ENCODE results near the gene DPM3.
"Not testable (repeated sequence)": the region's sequence is repeated elsewhere in the genome, so short reads cannot be mapped to it uniquely, and the experiment has no call there.

DPM3 gene

DNA sequence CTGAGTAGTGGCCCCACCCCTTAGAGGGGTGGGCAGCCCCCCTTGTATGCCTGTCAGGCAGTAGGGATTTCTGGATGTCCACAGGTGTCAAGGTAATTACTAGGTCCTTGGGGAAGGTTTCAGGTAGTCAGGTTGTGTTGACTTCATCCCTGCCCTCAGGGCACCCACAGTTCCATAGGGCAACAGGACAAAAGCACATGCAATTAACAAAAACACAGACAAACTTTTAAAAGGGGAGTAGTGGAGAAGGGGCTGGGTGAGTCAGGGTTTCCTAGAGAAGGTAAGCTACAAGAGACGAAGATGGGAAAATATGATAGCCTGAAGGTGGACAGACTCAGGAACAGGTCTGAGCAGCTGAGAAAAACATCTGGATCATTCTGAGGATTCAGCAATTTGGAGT is 18.7 kb upstream of the DPM3 start:
- DNase-seq (ENCODE audit: low read depth) = no peak

DNA sequence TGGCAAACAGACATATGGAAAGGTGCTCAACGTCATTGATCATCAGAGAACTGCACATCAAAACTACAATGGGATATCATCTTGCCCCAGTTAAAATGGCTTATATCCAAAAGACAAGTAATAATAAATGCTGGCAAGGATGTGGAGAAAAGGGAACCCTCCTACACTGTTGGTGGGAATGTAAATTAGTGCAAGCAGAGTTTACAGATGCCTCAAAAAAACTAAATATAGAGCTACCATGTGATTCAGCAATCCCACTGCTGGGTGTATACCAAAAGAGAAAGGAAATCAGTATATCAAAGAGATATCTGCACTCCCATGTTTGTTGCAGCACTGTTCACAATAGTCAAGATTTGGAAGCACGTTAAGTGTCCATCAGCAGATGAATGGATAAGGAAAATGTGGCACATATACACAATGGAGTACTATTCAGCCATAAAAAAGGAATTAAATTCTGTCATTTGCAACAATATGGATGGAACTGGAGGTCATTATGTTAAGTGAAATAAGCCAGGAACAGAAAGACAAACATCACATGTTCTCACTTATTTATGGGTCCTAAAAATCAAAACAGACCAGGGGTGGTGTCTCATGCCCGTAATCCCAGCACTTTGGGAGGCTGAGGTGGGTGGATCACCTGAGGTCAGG is 15.8 kb upstream of the DPM3 start:
- DNase-seq (ENCODE audit: low read depth) = not testable (repeated sequence)

DNA sequence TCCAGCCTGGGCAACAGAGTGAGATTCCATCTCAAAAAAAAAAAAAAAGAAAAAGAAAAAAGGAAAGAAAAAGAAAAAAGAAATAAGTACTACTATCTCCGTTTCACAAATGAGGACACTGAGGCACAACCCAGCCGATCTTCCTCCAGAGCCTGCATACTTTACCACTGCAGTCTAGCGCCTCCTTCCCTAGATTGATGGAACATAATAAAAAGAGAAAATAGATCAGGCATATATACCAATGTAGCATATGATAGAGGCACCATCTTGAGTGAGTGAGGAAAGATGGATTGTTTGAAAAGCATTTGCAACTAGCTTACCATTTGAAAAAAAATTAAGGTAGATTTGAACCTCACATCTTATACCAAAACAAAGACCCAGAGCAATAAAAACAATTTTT is 5.2 kb upstream of the DPM3 start:
- no peak for DNase-seq (ENCODE audit: low read depth)

DNA sequence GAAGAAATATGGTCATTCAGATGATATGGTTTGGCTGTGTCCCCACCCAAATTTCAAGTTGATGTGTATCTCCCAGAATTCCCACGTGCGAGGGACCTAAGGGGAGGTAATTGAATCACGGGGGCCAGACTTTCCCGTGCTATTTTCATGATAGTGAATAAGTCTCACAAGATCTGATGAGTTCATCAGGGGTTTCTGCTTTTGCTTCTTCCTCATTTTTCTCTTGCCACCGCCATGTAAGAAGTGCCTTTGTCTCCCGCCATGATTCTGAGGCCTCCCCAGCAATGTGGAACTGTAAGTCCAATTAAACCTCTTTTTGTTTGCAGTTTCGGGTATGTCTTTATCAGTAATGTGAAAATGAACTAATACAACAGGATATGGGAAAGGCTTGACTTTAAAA is 1.4 kb upstream of the DPM3 start:
- DNase-seq (ENCODE audit: low read depth) = no peak

DNA sequence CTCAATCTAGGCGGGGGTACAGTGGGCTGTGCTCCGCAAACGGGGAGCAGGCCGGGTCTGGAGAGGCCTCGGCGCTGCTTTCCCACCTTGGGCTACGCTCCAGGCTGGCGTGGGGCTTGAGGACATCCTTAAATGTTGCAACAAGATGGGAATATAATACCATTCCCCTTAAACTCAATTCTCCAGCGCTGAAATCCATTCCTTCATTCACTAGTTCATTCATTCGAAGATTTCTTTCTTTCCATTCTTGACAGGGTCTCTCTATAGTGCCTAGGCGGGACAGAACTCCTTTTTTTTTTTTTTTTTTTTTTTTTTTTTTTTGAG is 261 bp upstream of the DPM3 start:
- DNase-seq (ENCODE audit: low read depth) = no peak

DNA sequence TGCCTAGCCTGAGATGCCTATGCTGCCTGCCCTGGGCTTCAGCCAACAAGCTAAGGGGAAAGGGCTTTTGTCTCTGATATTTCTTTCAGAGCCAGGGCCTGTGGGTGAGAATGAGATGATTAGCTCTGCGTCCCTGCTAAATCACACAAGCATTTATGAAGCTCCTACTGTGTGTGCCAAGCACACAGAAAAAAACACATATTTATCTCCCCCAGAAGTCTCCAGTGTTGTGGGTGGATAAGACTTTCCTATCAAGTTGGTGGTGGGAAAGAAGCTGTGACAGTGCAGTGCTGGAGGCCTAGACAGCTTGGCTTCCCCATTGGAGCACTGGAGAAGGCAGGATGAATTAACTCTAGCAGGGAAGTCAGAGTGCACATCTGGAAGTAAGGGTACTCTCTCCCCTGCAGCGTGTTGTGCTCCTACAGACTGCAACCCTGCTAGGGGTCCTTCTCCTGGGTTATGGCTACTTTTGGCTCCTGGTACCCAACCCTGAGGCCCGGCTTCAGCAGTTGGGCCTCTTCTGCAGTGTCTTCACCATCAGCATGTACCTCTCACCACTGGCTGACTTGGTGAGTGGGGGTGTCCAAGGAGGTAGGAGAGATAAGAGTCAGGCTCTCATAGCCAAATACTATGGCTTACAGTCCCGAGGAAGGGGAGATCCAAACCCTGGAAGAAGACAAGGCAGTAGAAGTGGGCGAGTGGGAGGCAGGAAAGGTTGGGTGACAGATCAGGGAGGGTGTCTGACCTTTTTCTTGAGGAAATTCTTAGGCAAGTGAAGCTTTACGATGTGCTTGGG is 3.0 kb downstream of the DPM3 start:
- no peak for DNase-seq (ENCODE audit: low read depth)

DNA sequence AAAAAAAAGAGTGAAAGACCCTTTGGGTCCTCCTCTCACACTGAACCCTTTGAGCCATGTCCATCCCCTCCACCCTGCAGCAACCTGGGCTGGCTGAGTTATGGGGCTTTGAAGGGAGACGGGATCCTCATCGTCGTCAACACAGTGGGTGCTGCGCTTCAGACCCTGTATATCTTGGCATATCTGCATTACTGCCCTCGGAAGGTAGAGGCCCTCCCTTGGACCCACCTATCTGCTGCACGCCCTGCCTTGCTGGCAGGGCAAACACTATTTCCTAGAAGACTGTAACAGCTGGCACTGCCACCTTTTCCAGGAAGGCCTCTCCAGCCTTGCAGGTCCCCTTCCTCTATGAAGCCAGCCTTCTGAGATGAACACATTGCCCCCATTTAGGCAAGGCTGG is 3.6 kb downstream of the DPM3 start:
- no peak for DNase-seq (ENCODE audit: low read depth)

DNA sequence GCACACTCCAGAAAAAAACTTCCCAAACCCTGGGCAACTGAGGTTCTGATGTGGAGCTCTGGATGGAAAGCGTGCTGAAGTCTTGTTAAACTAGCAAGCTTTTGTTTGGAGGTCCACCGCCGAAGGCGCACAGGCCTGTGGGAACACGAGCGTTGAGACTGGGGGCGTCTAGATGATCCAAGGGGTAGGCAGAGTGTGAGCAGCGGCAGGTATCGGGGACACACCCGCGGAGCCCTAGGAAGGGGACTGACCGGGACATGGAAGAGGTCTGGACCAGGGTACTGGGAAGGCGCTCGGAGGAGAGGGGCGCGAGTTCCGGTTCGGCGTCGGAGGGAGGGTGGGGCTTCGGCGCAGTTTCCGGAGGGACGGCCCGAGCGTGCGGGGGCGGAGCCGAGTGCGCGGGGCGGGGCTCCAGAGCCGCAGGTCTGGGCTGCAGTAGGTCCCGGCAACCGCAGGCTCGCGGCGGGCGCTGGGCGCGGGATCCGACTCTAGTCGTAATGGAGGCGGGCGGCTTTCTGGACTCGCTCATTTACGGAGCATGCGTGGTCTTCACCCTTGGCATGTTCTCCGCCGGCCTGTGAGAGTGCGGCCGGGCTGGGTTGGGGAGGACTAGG is 4.8 kb downstream of the DPM3 start, which contains the start of gene SLC50A1:
Gene SLC50A1, plus strand, starts transcription at position 438 of the 614 bp plus-strand sequence. Its CDS starts 60 bp downstream, at position 498.
- DNase-seq (ENCODE audit: low read depth) = peak; percentile 90

DNA sequence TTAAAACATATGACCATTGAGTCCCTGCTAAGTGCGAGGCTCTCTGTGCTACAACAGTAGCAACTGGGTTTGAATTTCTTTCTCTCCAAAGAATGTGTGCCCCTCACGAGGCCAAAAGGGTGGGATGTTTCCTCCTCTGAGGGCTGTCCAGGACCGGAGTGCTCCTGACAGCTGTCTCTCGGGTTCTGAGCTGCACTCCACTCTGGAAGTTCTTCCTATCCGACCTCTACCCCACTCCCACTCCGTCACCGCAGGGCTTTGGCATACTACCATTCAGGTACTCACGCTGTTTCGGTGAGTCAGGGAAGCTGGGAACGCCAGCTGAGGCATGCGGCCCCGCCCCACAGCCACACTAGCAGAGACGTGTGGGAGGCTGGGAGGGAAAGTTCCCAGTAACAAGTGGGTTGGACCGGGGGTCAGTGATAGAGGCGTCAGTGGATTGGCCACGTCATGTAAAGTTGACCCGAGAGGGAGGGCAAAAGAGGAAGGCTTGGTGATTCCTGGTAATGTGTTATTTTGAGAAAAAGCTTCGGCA is 5.4 kb downstream of the DPM3 start:
- DNase-seq (ENCODE audit: low read depth) = peak; percentile 74

DNA sequence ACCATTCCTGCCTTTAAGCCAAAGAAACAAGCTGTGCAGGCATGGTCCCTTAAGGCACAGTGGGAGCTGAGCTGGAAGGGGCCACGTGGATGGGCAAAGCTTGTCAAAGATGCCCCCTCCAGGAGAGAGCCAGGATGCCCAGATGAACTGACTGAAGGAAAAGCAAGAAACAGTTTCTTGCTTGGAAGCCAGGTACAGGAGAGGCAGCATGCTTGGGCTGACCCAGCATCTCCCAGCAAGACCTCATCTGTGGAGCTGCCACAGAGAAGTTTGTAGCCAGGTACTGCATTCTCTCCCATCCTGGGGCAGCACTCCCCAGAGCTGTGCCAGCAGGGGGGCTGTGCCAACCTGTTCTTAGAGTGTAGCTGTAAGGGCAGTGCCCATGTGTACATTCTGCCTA is 6.0 kb downstream of the DPM3 start:
- no peak for DNase-seq (ENCODE audit: low read depth)

DNA sequence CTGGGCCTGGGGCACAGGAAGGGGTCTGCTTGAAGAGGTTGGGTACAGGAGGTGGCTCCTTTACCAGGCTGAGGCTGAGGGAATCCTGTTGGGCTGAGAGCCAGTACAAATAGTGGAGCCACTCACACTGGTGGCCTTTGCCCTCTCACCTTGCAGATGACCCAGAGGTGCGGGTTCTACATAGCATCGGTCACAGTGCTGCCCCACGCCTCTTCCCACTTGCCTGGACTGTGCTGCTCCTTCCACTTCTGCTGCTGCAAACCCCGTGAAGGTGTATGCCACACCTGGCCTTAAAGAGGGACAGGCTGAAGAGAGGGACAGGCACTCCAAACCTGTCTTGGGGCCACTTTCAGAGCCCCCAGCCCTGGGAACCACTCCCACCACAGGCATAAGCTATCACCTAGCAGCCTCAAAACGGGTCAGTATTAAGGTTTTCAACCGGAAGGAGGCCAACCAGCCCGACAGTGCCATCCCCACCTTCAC is 6.5 kb downstream of the DPM3 start:
- DNase-seq (ENCODE audit: low read depth) = no peak

DNA sequence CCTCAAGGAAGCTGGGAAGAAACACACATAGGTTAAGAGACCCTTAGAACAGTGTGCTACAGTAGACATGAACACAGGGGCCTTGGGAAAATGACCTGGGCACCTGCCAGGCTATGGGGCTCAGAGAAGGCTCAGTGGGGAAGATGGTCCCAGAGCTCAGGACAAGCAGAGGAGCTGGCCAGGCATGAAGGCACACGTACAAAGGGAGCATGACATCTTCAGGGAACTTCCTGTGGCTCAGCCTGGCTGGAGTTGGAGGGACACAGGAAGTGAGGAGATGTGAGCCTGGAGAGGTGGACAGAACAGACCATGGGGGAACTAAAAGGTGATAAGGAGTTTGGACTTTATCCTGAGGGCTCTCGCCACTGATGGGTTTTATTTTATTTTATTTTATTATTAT is 8.5 kb downstream of the DPM3 start:
- no peak for DNase-seq (ENCODE audit: low read depth)

DNA sequence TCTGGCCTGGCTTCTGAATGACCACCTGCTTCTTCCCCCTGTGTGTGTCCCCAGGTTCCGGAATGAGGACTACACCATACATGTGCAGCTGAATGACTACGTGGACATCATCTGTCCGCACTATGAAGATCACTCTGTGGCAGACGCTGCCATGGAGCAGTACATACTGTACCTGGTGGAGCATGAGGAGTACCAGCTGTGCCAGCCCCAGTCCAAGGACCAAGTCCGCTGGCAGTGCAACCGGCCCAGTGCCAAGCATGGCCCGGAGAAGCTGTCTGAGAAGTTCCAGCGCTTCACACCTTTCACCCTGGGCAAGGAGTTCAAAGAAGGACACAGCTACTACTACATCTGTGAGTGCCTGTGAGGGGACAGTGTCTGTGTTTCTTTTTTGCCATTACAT is 9.0 kb downstream of the DPM3 start:
- DNase-seq (ENCODE audit: low read depth) = no peak

DNA sequence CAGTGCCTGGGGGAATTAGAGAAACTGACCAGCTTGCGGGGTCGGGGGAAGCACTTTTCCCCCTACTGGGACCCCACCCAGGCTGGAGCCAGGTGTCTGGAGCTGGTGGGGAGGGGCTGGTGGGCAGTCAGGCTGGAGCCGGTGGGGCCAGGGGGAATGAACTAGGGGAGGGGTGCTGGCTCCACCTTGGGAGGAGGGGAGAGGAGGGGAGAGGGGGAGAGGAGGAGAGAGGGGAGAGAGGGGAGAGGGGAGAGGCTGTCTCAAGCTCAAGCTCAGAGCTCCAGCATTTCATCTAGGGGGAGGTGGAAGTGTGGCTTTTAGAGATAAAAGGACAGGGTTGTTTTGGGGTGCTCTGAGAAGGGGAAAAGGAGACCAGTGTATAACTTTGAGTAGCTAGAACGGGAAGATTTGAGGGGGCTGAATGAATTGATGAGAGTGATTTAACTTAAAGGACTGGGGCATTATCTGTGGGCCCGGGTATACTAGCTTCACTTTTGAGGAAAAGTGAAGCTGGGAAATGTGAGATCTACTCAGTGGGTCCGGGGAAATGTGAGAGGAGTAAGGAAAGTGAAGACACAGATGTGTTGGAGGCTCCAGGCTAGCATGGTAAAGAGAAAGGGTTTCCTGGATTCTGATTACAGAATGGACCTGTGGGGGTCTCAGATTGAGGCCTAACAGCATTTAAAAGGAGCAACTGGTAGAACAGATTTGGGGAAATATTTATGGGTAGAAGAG is 9.9 kb downstream of the DPM3 start:
- DNase-seq (ENCODE audit: low read depth) = no peak

DNA sequence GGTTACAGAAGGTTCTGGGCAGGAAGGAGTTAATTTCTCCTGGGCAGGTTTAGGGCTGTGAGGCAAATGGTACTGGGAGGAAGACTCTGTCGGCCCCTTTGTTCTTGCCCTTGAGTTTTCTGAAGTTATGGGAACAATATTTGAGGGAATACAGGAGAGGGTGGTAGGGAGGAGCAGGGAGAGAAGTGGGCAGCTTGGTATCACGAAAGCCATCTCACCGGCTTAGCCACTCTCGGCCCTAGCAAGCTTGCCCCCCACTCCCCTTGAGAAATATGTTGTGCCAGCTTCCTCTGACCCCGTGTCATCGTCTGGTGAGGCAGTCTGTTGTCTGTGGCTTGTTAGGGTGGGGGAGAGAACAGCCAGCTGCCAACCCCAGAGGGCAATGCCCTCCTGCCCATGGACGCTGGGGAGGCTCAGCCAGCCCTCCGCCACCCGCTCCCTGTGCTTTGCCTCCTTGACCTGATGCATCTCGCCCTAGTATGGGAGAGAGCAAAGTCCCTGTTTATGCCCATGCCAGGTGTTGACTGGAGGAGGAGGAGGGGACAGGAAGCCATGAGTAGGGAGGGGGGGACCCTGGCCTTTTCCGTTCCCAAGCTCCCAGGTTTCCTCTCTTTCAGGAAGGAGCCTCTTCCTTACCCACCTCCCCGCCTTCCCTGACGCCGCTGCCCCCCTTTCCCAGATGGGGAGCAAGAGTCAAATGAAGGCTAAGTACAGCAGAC is 11.4 kb downstream of the DPM3 start:
- DNase-seq (ENCODE audit: low read depth) = no peak

DNA sequence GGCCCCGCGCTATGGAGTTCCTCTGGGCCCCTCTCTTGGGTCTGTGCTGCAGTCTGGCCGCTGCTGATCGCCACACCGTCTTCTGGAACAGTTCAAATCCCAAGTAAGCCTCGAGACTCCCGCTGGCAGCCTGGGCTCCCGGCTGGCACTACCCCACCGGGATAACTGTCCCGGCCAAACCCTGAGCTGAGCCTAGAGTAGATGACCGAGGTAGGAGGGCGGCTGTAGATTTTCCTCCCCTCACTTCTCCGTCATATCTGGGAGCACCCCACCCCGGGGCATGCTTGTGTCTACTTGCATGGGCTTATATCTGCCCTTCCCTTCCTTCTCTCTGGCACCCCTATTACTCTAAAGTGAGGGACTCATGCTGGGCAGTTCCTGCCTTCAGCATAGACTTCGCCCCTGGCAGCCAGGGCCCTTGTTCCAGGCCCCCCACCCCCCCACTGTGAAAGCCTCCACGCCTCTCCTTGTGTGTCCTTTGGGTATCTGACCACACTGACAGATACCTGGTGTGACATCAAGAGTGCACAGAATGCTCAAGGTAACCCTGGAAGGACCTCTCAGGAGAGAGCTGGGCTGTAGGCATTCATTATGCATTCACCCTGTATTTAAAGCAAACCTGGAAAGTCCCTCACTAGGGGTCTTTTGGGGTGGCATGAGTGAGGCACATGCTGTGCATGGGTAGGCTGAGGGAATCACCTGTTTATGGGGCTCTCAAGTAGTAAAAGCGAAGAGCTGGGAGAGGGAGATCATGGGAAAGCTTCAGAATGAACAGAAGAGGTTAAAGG is 12.2 kb downstream of the DPM3 start:
- DNase-seq (ENCODE audit: low read depth) = no peak

DNA sequence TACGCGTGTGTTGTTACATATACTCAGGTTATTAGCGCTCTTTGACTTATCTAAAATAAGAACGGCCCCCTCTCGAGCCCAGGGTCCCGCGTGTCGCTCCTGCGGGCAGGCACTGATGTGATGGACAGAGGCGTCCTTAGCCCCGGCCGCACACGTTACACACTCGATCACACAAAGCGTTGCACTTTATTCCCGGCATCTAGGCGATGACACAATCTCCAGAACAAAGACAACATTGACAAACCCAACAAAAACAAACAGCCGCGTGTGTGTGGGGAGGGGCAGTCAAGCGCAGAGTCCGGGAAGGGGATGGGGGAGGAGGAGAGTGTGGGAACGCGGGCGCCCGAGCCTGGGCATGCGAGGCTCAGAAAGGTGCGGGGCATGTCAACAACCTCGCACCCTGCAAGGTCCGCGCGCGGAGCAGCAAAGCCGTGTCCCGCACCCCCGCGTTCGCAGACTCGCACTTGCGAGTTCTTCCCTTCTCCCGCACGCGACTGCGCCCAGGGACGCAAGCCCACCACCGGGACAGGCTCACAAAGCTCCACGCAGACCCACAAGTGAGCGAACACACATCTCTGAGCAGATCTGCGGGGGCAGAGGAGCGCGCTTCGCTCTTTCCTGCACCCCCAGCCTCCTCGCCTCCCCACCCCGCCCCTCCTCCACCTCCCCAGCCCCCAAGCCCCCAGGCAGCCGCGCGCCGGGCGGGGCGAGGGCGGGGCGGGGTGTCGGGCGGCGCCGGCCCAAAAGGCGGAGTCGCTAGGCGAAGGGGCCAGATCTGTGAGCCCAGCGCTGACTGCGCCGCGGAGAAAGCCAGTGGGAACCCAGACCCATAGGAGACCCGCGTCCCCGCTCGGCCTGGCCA is 13.0 kb downstream of the DPM3 start, which contains the start of gene EFNA1:
Gene EFNA1, plus strand, starts transcription at position 772 of the 862 bp plus-strand sequence. CDS start 102 bp downstream, outside the sequence.
- DNase-seq (ENCODE audit: low read depth) = no peak

DNA sequence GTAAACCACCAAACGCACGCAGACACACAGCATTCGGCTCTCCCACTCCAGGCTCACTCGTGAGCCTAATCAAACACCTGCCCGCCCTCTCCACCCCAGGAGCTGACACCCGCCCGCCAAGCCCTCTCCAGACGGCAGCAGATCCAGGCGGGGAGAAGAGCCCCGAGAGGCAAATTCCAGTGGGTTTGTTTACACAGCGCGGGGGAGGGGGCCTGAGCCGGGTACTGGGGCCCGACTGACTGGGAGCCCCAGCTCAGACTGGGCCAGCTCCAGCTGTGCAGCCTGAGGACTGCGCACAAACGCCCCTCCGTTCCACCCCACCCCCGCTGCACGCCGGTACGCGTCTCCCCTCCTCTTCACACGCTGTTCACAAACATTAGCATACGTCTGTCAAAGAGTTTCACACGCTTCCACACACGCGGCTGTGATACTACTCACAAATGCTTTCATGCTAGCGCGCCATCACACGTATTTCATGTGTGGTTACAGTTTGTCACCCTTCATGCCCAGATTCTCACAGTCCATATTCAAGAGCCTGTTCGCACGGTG is 13.7 kb downstream of the DPM3 start:
- no peak for DNase-seq (ENCODE audit: low read depth)

DNA sequence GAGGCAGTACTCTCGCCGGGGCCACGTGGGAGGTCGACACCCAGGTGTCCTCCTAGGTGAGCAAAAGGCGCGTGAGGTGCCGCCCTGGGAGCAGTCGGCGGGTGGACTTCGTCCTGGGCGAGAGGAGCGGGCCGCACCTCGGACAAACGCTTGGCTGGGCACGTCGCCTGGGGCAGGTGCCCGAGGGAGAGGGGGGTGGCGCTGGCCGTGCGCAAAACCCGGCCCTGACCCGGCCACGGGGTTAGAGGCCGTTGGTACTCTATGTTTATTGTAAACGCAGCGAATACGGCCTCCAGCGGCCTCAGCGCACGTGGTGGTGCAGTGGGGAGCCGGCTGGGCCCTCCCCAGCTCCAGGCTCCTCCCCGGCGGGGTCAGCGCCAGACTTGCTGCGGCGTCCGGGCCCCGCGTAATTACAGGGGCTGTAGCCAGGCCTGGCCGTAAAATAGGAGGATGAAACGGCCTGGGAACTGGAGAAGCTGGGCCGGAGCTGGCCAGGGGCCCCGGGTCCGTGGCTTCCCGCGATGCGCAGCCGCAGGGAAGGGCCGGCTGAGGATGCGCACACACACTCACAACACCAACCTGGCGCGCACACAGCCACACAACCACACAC is 14.3 kb downstream of the DPM3 start:
- no peak for DNase-seq (ENCODE audit: low read depth)

All from activated T-helper 9 cell treated with anti-CD3 and anti-CD28 coated beads, Interleukin-2, amount 50 U/mL, for 16 hours (primary cell).